Measurements from ENCODE around the gene MSLN.

The MSLN gene

DNA sequence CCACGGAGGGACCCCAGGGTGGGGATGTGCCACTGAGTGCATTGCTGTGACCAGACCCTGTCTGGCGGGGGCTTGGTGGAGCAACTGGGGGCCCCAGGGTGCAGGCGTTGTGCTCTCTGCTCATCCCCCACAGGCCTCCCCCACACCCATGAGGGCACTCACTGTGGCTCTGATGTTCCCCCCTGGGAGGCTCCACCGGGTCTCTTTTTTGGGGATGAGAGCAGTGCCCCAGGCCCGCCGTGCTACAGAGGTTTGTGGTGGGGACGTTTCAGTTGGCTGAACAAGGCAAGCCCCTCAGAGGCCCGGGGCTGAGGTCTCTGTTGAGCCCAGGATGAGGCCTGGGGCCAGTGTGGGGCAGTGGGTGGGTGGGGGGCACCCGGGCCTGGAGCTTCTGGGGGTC lies 36.8 kb upstream of the MSLN start:
- DNase-seq (ENCODE audit: low read depth): no peak

DNA sequence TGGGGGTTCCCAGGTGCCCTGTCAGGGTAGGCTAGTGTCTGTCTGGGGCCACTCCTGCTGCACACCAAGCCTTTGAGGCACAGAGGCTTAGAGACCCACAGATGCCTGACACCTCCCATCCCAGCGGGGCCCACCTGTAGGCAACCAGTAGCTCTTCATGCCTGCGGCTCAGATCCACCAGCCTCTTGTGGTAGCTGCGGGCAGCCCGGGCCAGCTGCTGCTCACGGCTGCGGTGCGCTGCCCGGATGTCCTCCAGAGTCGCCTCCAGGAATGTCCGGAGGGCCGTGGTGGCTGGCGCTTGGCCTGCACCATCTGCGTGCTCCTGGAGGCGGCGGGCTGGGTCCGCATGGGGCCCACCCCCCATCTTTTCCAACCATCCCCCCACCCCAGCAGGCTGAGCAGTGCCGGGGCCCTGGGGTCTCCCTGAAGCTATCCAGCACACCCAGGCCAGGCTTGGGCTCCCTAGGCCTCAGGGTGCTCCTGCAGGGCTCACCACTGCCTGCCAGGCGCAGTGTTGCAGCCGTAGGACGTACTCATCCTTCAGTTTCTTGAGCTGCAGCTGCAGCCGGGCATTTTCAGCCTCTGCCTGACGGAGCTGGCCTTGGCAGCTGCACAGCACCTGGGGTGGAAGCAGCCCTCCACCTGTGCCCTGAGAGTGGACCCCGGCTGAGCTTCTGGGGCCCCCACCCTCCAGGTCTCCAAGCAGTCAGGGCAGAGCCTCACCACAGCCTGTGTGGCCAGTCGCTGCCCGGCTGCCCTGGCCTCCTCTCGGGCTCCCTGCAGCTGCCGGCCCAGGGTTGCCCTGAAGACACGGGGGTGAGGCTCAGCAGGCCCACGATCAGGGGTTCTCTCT lies 36.1 kb upstream of the MSLN start:
- no peak for DNase-seq (ENCODE audit: low read depth)

DNA sequence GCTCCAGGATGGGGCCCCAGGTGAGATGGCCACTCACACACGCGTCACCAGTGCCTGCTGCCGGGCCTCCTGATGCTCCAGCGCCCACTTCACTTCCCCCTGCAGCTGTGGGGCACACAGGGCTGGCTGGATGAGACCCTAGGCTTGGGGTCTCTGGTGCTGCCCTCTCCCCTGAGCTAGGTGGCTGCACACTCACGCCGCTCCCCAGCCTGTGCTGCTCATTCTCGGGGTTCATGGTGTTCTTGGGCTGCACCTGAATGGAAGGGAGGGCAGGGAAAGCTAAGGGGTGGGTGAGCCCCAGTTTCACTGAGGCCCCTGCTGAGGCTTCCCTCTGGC lies 35.5 kb upstream of the MSLN start:
- no peak for DNase-seq (ENCODE audit: low read depth)

DNA sequence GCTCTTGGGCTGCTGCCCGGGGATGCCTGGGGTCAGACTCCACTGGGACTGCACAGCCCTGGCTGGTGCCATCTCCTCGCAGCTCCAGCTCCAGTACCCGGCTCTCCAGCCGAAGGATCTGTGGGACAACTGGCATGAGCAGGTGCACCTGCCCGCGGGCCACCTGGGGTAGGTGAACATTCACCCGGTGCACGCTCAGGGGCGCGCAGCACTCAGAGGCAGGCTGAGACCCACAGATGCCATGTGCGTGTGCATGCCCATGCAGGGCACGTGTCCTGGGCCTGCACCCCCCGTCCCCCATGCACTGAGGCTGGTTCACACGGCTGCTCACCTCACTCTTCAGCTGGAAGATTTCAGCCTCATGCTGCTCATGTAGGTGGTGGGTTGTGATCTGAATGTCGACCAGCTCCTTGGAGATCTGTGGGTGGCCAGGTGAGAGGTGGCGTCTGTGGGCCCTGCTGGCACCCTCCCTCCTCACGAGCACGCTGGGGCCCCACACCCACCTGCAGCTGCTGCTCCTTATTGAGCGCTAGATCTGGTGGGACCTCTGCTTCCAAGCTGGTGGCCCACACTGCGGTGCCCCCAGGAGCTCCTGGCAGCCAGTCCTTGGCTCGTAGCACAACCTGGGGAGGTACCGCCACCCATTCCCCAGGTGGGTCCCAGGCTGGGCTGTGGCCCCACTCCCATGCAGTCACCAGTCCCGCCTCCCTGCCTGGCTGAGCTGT lies 34.9 kb upstream of the MSLN start:
- DNase-seq (ENCODE audit: low read depth): no peak

DNA sequence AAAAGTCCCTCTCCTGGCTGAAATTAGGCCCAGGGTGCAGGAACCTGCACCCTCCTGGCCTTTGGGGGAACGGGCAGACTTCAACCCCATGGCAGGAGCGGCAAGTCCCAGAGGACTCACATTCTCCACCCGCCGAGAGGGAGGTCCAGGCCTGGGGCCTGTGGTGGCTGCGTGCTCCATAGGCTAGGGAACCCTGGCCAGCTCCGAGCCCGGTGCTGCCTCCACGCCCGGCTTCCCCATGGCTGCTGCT lies 34.4 kb upstream of the MSLN start:
- DNase-seq (ENCODE audit: low read depth): no peak

DNA sequence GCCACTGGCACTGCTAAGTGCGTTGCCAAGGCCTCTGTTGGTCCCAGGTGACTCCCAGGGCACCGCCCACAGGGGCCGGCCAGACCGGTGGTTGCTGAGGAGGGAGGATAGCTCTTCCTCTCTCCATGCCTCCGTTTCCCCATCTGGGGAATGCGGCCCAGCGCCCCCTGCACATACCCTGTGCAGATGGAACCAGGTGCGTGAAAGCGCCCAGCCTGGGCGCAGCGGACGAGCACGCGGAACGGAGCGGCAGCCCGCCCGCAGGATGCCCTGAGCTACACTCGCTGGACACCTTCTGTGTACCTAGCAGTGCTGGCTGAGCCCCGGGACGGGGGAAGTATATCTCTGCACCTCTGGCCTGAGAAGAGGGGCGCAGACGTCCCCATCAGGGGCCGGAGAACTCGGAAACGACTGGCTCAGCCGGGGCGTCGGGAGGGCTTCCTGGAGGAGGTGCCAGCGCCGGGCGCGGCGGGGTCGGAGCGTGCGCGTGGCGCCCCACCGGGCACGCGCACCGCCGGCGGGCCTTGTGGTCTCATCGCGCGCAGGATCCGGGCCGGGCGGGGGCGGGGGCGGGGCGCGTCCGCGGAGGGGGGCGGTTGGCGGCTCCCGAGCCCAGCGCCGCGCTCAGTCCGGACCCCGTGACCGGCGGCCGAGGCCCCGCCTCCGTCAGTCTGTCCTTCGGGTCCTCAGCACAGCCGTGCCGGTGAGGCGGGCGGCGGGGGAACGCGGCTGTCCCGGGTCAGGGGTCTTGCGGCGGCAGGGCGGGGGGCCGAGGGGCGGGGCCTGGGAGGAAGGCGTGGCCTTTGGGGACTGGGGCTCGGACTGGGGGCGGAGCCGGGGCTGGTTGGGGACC lies 33.9 kb upstream of the MSLN start, which contains the start of the genes CCDC78 and HAGHL:
CCDC78 (minus strand) TSS at position 6 of the 853 bp plus-strand sequence. CDS start 76 bp downstream, outside the sequence.
HAGHL (plus strand) TSS at position 669 of the 853 bp plus-strand sequence. CDS start 404 bp downstream, outside the sequence.
- DNase-seq (ENCODE audit: low read depth): no peak

DNA sequence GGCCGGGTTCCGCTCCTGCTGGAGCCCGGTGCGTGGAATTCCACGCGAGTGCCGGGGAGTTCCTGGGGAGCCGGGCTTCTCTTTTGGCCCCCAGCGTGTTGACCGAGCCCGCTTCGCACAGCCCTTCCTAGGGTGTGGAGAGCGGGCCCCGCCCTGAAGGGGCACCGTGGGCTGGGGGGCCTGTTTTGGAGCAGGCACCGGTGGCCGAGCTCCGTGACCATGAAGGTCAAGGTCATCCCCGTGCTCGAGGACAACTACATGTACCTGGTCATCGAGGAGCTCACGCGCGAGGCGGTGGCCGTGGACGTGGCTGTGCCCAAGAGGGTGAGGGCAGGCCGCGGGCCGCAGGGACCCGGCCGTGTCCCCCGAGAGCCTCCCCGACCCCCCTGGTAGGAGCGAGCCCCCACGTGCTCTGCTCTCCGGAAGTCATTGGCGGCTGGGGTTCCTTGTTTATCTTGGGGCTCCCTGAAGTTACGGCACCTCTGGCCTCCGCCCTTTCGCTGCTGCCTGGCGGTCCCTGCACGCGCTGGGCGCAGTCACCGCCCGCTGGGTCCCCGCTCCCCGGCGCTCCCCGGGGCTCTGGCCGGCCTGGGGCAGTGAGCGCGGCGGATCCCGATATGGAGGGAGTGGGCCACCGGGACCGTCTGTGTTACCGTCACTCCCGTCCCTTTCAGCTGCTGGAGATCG lies 33.1 kb upstream of the MSLN start:
- no peak for DNase-seq (ENCODE audit: low read depth)

DNA sequence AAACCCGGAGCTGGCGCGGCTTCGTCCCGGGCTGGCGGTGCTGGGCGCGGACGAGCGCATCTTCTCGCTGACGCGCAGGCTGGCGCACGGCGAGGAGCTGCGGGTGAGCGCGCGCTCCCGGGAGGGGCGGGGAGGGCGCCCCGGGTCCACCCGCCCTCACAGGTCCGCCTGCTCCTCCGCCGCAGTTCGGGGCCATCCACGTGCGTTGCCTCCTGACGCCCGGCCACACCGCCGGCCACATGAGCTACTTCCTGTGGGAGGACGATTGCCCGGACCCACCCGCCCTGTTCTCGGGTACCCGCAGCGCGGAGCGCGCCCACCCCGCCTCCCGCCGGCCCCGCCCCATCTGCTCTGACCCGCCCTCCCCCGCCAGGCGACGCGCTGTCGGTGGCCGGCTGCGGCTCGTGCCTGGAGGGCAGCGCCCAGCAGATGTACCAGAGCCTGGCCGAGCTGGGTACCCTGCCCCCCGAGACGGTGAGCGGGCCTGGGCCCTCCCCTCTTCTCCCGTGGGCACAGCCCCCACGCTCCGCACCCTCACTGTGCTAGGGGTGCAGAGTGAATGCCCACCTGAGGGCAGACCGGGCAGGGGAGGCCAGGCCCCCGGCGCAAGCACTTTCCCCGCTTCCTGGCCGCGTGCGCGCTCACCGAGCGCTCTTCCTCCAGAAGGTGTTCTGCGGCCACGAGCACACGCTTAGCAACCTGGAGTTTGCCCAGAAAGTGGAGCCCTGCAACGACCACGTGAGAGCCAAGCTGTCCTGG lies 32.2 kb upstream of the MSLN start:
- DNase-seq (ENCODE audit: low read depth): no peak

DNA sequence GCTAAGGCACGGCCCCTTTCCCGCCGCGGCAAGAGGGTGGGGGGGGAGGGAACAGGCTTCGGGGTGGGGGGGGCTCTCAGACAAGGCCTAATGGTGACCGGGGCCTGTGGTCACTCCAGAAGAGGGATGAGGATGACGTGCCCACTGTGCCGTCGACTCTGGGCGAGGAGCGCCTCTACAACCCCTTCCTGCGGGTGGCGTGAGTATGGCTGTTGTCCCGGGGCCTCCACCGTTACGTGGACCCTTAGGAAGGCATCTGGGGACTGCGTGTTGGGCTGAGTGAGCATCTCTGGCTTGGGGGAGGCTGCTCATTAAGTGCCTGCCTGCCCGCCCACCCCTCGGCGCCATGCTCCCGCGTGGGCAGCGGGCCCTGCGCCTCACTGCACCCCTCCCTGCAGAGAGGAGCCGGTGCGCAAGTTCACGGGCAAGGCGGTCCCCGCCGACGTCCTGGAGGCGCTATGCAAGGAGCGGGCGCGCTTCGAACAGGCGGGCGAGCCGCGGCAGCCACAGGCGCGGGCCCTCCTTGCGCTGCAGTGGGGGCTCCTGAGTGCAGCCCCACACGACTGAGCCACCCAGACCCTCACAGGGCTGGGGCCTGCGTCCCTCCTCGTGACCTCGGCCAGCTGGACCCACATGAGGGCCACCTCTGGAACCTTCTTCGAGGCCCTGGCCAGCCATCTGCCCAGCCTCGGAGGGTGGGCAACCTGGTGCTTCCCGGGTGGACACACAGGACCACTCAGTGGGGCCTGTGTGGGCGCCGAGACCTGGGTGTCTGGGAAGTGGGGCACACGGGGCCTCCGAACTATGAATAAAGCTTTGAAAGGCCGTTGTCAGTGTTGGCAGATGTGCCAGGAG lies 31.4 kb upstream of the MSLN start:
- no peak for DNase-seq (ENCODE audit: low read depth)

DNA sequence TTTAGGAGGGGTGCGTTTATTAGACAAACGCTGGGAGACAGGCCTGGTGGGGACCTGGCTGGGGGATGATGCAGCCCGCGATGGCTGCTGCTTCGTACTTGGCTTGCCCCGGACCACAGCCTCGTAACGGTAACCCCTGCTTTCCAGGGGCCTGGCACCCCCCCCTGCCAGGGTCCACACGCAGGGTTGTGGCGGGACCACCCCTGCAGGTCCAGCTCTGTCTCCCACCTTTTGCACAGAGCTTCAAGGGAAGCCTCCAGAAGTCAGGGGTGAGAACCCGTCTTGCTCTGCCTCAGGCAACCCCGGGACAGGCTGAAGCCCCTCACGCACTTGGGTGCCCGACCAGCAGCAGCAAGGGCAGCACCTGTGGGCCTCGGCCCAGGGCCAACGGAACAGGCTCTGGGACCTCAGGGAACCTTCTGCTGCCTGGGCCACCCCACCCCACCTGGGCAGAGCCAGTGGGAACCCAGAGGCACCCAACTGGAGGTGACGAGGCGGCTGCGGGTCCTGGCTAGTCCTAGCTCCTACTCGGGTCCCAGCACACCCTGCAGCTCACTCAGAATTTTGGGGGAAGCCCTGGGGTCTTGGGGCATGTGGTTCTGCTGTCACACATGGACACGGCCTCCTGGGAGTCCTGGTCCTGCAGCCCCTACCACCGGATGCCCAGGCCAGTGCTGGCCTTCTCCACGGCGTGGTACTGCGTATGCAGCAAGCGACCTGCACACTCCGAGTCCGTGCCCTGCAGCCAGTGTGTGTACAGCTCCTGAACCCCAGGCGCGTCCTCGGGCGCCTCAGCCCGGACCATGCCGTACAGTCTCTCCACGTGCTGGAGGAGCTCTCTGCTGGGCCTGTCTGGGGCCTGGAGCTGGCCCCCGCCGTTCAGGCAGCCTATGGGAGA lies 30.5 kb upstream of the MSLN start:
- DNase-seq (ENCODE audit: low read depth): no peak

DNA sequence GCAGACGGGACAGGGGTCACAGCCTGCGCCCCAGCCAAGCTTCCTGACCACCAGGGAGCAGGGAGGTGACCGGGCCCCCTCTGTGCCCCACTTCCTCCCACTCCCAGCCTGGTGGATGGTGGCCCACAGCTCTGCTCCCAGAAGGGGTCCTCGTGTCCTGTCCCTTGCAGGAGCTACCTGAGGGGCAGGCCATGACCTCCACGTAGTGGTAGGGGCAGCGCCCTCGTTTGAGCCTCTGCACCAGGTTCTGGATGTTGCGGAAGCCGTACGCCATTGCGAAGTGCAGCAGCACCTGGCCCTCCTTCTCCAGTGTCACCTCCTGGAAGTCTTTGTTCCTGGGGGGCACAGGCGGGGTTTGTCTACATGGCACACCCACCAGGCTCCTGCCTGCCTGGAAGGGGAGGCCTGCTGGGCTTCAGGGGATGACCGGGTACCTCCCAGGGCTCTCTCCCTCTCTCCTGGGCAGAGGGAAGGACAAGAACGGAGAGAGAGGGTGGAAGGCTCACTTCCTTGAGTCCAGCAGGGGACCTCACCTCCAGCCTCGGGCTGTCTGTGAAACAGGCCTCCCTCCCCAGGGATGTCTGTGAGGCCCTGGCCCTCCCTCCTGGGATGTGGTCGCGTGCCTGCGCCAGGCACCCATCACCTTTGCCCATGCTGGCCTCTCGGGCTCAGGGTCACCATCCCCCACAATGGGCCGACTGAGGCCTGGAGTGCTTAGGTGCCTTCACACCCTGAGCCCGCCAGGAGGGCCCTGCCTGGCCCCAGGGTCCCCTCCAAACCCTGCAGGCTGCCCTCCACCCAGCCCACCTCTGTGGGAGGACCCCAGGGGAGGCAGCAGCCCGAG lies 29.6 kb upstream of the MSLN start:
- DNase-seq (ENCODE audit: low read depth): no peak

DNA sequence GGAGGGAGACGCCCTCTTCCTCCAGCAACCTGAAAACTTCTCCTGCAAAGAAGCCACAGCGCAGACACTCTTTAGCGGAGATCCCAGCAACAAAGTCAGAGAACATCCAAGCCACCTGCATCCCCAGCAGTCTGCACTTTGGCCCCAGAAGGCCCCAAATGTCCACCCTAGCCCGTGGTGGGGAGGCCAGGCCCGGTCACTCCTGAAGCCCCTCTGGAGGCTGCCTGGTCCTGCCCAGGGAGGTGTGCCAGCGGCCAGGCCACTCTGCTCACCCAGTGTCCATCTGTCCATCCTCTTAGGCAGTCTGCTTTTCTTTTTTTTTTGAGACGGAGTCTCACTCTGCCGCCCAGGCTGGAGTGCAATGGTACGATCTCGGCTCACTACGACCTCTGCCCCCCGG lies 28.2 kb upstream of the MSLN start:
- DNase-seq (ENCODE audit: low read depth): no peak

DNA sequence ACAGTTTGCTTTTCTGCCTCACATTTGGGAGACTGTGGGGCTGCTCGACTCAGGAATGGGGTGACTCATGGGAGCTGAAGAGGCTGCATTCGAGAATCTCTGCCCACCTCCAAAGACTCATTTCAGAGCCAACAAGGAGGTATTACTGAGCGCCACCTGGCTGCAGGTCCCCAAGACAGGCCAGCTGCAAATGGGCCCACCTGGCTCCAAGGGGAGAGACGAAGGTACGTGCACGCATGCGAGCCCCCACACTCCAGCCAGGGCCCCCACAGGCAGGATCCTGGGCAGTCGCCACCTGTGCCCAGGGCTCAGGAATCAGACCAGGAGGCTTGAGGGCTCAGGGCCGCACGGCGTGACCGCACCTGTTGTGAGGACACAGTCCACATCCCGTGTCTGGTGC lies 27.6 kb upstream of the MSLN start:
- DNase-seq (ENCODE audit: low read depth): no peak

DNA sequence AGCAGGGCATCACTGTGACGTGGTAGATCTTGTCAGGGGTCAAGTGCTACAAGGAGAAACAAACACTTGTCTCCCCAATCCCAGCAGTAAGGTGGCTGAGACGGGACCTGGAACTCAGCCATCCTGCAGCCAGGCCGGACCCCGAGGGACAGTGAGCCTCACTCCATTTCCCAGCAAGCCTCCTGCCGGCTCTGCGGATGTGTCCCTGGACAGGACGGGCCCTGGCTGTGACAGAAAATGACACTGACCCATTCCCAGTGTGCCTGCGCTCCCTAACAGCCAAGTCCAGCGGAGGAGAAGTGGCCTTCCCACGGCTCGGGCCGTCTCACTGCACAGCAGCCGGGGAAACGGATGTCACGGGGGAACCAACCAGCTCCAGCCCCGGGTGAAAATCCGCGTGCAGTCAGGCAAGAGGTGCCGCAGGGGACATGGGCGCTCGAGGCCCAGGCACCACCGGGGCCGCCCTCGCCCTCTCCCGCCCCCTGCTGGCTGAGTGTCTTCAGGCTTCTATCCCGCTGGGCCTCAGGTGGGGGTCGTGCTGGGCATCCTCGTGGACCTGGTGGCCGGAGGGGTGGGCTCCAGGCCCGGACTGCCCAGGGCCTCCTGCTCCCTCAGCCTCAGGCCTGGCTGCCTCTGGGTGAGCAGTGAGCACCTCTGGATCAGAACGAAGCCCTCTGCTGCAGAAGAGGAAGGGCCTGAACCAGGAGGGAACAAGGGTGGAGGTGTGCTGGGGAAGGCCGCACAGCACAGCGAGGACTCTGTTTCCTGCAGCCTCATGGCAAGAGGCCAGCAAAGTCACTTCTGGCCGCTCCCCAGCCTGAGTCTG lies 26.9 kb upstream of the MSLN start:
- DNase-seq (ENCODE audit: low read depth): no peak

DNA sequence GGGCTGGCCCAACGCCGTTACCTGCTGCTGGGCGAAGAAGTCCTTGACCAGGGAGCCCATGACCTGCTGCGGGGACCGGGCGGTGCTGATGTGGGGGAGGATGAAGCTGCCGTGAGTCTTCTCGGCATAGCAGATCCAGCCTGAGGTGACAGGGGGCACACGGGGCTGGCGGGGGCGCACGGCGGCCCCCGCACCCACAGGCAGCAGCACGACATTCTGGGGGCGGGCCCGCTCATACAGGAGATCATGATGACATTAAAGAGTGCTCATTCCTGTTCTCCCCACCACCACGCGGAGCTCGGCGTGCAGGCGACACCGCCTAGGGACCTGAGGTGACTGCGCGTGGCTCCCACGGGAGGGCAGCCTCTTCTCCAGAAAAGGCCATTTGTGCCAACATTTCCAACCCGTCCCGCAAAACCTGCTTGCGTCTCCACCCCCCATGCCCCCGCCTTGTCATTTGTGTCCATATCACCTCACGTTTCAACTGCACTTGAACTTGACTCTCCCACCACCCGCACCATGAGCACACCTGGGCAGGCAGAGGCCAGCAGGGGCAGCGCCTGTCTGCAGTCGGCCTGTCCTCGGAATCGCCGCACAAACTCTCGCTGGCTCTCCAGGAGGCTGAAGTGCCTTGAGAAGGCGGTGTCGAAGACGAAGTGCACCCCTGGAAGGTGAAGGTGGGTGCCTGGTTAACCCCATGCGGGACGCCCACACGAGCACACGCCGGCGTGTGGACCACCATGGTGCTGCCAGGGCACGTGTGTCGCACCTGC lies 26.1 kb upstream of the MSLN start:
- DNase-seq (ENCODE audit: low read depth): no peak

DNA sequence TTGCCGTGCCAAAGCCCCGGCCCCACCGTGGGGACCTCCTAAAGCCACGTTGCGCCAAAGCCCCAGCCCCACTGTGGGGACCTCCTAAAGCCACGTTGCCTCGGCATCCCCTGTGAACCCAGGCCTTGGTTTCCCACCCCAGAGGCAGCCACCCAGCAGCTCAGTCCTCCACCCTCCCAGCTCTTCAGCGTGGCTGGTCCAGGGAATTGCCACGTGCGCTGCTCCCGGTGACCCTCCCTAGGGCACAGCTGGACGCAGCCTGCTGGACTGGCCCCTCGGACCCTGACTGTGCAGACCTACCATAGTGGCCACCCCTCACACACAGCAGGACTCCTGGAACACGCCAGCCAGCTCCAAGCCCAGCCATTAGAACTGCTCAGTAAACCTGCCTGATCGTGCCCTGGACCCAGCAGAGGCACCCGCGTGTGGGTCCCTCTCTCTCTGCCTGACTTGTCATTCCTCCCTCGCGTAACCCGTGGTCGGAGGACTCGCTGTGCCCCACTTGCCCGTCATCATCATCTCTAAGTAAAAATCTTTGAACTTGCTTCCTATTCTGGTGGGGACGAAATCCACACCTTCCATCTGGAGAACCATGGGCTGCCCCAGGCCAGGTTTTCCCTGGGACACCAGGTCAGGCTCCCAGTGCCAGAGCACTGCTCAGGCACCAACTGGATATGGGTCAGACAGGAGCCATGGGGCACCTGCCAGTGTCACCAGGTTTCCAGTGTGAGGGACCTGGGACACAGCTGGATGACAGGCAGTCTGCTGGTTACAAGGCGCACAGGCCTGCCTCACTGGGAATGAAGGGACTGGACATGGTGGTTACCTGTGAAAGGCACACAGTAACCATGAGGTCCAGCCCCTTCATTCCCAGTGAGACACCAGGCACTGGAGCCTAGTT lies 25.3 kb upstream of the MSLN start:
- DNase-seq (ENCODE audit: low read depth): no peak
